NK-92 (cell line): Measurements from ENCODE around the gene MARCHF4.

Experiments
- DNase-seq: peaks from one replicate; lab custom pipeline; 2025; ENCODE audit not compliant: unreplicated experiment; lab: John Stamatoyannopoulos, UW

MARCHF4 gene

DNA sequence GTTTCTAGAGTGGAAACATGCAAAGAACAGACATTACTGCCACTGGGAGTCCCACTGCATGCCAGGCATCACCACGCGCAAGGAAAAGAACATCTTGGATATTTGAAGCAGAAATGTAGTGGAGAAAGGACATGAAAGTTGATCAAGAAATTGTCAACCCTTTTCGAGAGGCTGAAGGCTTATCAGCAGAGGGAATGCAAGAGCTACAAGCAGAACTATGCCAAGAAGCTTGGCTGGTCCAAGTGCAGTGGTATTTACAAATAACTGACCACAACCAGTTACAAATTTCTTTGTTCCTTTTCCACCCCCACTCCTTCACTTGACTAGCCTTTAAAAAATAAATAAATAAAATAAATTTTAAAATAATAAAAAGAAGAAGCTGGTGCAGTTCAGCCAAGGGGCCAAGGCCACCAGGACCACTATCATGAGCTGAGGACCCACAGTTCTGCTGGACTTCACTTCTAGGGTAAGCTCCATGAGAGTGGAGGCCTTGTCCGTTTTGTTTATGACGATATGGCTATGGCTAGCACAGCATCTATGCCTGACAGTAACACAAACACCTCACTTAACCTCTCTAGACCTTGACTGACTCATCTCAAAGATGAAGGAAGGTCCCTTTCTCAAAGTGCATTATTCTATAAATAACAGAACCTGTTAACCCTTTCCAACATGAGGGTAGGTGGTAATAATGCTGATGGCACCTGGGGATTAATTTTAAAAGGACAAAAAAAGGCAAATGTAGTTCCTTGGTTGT, 20.9 kb downstream of the MARCHF4 start:
- DNase-seq: no peak

DNA sequence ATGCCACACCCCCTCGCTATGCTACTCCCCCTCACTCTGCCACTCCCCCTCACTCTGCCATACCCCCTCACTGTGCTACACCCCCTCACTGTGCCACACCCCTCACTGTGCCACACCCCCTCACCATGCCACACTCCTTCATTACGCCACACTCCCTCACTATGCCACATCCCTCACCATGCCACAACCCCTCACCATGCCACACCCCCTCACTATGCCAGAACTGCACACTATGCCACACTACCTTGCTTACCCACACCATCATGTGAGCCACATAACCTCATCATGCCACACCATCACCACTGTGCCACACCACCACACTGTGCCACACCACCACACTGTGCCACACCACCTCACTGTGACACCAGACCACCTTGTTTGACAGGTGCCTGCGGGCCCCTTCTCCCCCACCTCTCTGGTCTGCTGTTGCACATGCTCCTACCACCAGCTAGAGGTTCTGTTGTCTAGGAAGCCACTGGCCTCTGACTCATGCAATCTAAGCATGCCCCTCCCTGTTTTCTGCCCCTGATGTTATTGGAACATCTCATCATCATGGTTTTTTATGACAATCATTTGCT, 22.0 kb downstream of the MARCHF4 start:
- no peak for DNase-seq

DNA sequence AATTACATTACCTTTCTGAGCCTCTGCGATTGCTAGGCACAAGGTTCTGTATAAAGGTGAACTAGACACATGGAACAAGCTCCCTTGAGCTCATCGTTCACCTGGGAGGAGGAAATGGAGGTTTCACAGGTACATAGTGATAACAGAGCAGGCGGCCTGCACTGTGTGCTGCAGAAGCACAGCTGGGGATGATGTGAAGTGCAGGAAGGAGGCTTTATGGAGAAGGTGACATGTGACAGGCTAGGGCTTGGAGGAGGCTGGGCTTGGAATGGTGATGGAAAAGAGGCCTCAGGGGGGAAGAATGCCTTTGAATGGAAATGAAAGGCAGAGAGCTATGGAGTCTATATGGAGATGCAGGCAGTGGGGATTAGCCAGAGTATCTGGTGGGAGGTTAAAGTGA, 22.9 kb downstream of the MARCHF4 start:
- DNase-seq: no peak

GRCh38 chr2:216348756-216349308, 23.5 kb downstream of the MARCHF4 start:
- DNase-seq: no peak

DNA sequence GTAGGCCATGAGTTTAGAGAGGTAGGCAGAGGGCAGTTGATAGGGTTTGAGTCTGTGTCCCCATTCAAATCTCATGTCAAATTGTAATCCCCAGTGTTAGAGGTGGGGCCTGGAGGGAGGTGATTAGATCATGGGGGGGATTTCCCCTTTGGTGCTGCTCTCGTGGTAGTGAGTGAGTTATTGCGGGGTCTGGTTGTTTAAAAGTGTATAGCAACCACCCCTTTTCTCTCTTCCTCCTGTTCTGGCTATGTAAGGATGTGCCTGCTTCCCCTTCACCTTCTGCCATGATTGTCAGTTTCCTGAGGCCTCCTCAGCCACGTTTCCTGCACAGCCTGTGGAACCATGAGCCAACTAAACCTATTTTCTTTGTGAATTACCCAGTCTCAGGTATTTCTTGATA, 25.5 kb downstream of the MARCHF4 start:
- DNase-seq: no peak

- no peak for DNase-seq
Observed at GRCh38 chr2:216345846-216346245, 26.4 kb downstream of the MARCHF4 start.

GRCh38 chr2:216344950-216345300, 27.4 kb downstream of the MARCHF4 start:
- no peak for DNase-seq

GRCh38 chr2:216344206-216344949, 27.9 kb downstream of the MARCHF4 start:
- DNase-seq: no peak

- no peak for DNase-seq
Observed at GRCh38 chr2:216343221-216343980, 28.9 kb downstream of the MARCHF4 start.

- DNase-seq: no peak
Observed at GRCh38 chr2:216341121-216341520, 31.2 kb downstream of the MARCHF4 start.

GRCh38 chr2:216340280-216340631, 32.0 kb downstream of the MARCHF4 start:
- DNase-seq: no peak

- DNase-seq: no peak
Observed at GRCh38 chr2:216339456-216340279, 32.6 kb downstream of the MARCHF4 start.

GRCh38 chr2:216335252-216335651, 37.0 kb downstream of the MARCHF4 start:
- no peak for DNase-seq

GRCh38 chr2:216328347-216328746, 43.9 kb downstream of the MARCHF4 start:
- no peak for DNase-seq

DNA sequence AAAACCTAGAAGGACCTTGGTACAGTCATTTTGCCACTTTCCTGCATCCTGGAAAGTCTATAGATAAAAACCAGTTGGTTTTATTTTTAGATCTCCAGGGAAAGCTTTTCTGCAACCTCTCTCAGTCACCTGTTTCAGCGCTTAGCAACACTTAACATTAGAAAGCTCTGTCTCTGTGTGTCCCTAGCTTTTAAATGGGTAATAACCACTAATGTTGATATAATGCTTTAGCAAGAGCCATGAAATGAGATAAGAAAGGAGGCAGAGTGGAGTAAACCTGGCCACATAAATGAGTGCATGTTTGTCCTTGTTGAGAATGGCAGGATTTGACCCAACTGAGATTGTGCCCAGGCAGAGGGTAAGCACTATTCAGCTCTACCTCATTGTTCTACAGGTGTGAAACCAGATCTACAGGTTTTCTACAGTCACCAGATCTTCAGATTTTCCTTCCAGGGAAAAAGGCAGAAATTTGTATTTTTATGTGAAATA, 44.8 kb downstream of the MARCHF4 start:
- DNase-seq: no peak
